ENCODE measurements around the gene IQSEC1.

DNA sequence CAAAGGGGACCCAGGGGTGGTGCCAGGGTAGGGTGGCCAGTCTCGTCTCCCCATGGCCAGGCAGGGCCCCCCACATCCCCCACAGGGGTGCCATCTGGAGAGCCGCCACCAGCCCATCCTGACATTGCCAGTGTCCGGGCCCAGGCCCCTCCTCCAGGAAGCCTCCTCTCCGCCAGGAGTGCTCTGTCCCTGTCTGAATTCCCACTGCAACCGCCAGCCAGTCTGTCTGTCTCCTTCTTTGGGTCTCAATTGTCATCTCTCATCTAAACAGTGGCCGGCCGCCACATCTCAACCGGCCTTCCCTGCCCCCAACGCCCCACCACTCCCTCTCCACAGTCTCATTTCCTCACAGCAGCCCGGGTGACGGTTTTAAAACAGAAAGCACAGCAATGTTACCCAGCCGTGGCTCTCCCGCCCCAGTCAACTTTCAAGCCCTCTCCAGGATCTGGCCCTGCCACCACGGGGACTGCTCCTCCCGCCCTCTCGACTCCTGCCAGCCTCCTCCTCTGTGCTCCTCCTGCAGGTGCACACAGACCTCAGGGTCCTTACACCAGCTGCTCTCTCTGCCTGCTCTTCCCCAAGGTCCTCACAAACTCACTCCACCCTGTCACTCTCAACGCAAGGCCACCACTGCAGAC, 57.0 kb downstream of the IQSEC1 start:
- TF ChIP-seq, protein P1, sequence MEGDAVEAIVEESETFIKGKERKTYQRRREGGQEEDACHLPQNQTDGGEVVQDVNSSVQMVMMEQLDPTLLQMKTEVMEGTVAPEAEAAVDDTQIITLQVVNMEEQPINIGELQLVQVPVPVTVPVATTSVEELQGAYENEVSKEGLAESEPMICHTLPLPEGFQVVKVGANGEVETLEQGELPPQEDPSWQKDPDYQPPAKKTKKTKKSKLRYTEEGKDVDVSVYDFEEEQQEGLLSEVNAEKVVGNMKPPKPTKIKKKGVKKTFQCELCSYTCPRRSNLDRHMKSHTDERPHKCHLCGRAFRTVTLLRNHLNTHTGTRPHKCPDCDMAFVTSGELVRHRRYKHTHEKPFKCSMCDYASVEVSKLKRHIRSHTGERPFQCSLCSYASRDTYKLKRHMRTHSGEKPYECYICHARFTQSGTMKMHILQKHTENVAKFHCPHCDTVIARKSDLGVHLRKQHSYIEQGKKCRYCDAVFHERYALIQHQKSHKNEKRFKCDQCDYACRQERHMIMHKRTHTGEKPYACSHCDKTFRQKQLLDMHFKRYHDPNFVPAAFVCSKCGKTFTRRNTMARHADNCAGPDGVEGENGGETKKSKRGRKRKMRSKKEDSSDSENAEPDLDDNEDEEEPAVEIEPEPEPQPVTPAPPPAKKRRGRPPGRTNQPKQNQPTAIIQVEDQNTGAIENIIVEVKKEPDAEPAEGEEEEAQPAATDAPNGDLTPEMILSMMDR (IDR thresholded peaks at IDR 0.05) = no peak
- no peak for TF ChIP-seq POLR2A (IDR thresholded peaks at IDR 0.05)

All from lower leg skin (tissue), 3 donors.